Peyer's patch (tissue), 4 donors: ENCODE measurements around the gene KCNJ6. TPM values are rescaled to one million over a fixed set of nuclear protein-coding genes. Genes with fewer than 3 reads are reported as not detected.

ENCODE experiments used
- DNase-seq, 3 donors: peaks; one replicate each; pipeline ENCODE4 v3.0.0-alpha.2; 2017 to 2019
- H3K27ac ChIP-seq, 4 donors: fragments of 200-600 bp; sonication (generic); one replicate each; pipeline ENCODE4 v1.5.1; 2016 to 2019
- H3K27me3 ChIP-seq, 2 donors: fragments of 200-600 bp; sonication (generic); one replicate each; pipeline ENCODE4 v1.5.1; 2019
- H3K36me3 ChIP-seq, 3 donors: fragments of 200-600 bp; sonication (generic); one replicate each; pipeline ENCODE4 v1.5.1; 2016 to 2019
- H3K4me1 ChIP-seq, 4 donors: fragments of 200-600 bp; sonication (generic); one replicate each; pipeline ENCODE4 v1.5.1; 2016 to 2019
- H3K4me3 ChIP-seq, 4 donors: fragments of 200-600 bp; sonication (generic); 1 replicate in 3 of 4; 2 replicates in 1 of 4; pipeline ENCODE4 v1.5.1; 2016 to 2019; ENCODE audit warnings: mild to moderate bottlenecking in 1 of 4
- H3K9me3 ChIP-seq, 4 donors: fragments of 200-600 bp; sonication (generic); one replicate each; pipeline ENCODE4 v1.5.1; 2016 to 2019; ENCODE audit warnings: mild to moderate bottlenecking in 1 of 4
- CTCF ChIP-seq, 6 experiments: fragments of 450-650 bp in 4 of 6; fragments of 200-600 bp in 2 of 6; sonication (generic) in 1 of 6; IDR thresholded peaks; one replicate each; pipeline ENCODE4 v1.5.1; 2017 to 2019; ENCODE audit warnings: antibody characterized with exemption in 6 of 6, mild to moderate bottlenecking in 3 of 6, moderate library complexity in 1 of 6
- POLR2A ChIP-seq, 2 donors: fragments of 450-650 bp; IDR thresholded peaks; one replicate each; pipeline ENCODE4 v1.5.1; 2017; ENCODE audit warnings: antibody characterized with exemption in 2 of 2, mild to moderate bottlenecking in 2 of 2, moderate library complexity in 2 of 2
- total RNA-seq, 4 donors: library from RNA; depleted of rRNA; stranded (reverse); fragments of >200 nt; gene quantifications; one replicate each; pipeline ENCODE4 v1.1.0, GENCODE V29; 2016

KCNJ6 gene
- total RNA-seq, 4 donors from 2014 or later, result 0.13 to 0.83 (median 0.28) TPM

- DNase-seq, result no peak
- Histone ChIP-seq H3K9me3 (no peaks in the 10 kb centered on the region), H3K4me3 (no peak overlapping the region), H3K27ac (no peak overlapping the region), H3K27me3 (no peaks in the 10 kb centered on the region), H3K4me1 (no peaks in the 10 kb centered on the region), H3K36me3 (no peaks in the 10 kb centered on the region)
- TF ChIP-seq POLR2A (IDR thresholded peaks at IDR 0.05) (no peak), CTCF (IDR thresholded peaks at IDR 0.05) (no peak)
These were observed 116.8 kb downstream of the KCNJ6 start for GRCh38 chr21:37799211-37800056.

GRCh38 chr21:37797403-37797802, 118.9 kb downstream of the KCNJ6 start:
- Histone ChIP-seq H3K9me3 (no peaks in the 10 kb centered on the region), H3K27me3 (no peaks in the 10 kb centered on the region), H3K27ac (no peak overlapping the region), H3K4me3 (no peak overlapping the region), H3K4me1 (no peaks in the 10 kb centered on the region), H3K36me3 (no peaks in the 10 kb centered on the region)
- TF ChIP-seq POLR2A (IDR thresholded peaks at IDR 0.05) (no peak), CTCF (IDR thresholded peaks at IDR 0.05) (no peak)
- DNase-seq, result no peak

- Histone ChIP-seq H3K36me3 (no peaks in the 10 kb centered on the region), H3K27ac (no peak overlapping the region), H3K27me3 (no peaks in the 10 kb centered on the region), H3K4me1 (no peaks in the 10 kb centered on the region), H3K4me3 (no peak overlapping the region), H3K9me3 (no peaks in the 10 kb centered on the region)
- no peak for TF ChIP-seq POLR2A (IDR thresholded peaks at IDR 0.05)
- no peak for DNase-seq
These were observed 120.2 kb downstream of the KCNJ6 start for GRCh38 chr21:37796011-37796410.

GRCh38 chr21:37793660-37794059, 122.6 kb downstream of the KCNJ6 start:
- Histone ChIP-seq H3K27ac (no peak overlapping the region), H3K9me3 (no peaks in the 10 kb centered on the region), H3K4me3 (no peak overlapping the region), H3K27me3 (no peaks in the 10 kb centered on the region), H3K36me3 (no peaks in the 10 kb centered on the region), H3K4me1 (no peaks in the 10 kb centered on the region)
- TF ChIP-seq CTCF (IDR thresholded peaks at IDR 0.05), result no peak
- no peak for TF ChIP-seq POLR2A (IDR thresholded peaks at IDR 0.05)
- no peak for DNase-seq

GRCh38 chr21:37792046-37792445, 124.2 kb downstream of the KCNJ6 start:
- no peaks in the 10 kb centered on the region for H3K27me3 ChIP-seq
- no peak overlapping the region for H3K4me3 ChIP-seq
- H3K9me3 ChIP-seq, result no peaks in the 10 kb centered on the region
- DNase-seq, result no peak
- H3K36me3 ChIP-seq, result no peaks in the 10 kb centered on the region
- no peak for TF ChIP-seq POLR2A (IDR thresholded peaks at IDR 0.05)
- no peak for TF ChIP-seq CTCF (IDR thresholded peaks at IDR 0.05)
- no peak overlapping the region for H3K27ac ChIP-seq
- no peaks in the 10 kb centered on the region for H3K4me1 ChIP-seq

- TF ChIP-seq POLR2A (IDR thresholded peaks at IDR 0.05) (no peak), CTCF (IDR thresholded peaks at IDR 0.05) (no peak)
- DNase-seq, result no peak
- no peaks in the 10 kb centered on the region for H3K4me1 ChIP-seq
- H3K27me3 ChIP-seq, result no peaks in the 10 kb centered on the region
- no peak overlapping the region for H3K4me3 ChIP-seq
- no peaks in the 10 kb centered on the region for H3K36me3 ChIP-seq
- H3K9me3 ChIP-seq, result no peaks in the 10 kb centered on the region
- H3K27ac ChIP-seq, result no peak overlapping the region
These were observed 125.4 kb downstream of the KCNJ6 start for GRCh38 chr21:37790905-37791304.
